Fibroblast of lung (primary cell): Measurements from ENCODE around the gene DISP2. TPM values are rescaled to one million over a fixed set of nuclear protein-coding genes. Genes with fewer than 3 reads are reported as not detected.

Source experiments
- DNase-seq, 2 donors: peaks; one replicate each; pipeline versions ENCODE4 v3.0.0 to v3.0.0-alpha.2; 2010; ENCODE audit warnings: low read depth in 2 of 2
- H2AFZ ChIP-seq: 2 replicates; pipeline ENCODE4 v1.5.1; 2012; ENCODE audit warnings: low read length, control low read depth, inconsistent platforms
- H3K27ac ChIP-seq: 2 replicates; pipeline ENCODE4 v1.5.1; 2011; ENCODE audit warnings: low read length, control low read depth; ENCODE audit not compliant: insufficient read depth
- H3K27me3 ChIP-seq: 2 replicates; pipeline ENCODE4 v1.5.1; 2011; ENCODE audit warnings: mild to moderate bottlenecking, low read length; ENCODE audit not compliant: control insufficient read depth, insufficient read depth
- H3K36me3 ChIP-seq: 2 replicates; pipeline ENCODE4 v1.5.1; 2011; ENCODE audit warnings: low read length; ENCODE audit not compliant: control insufficient read depth, insufficient read depth
- H3K4me1 ChIP-seq: 2 replicates; pipeline ENCODE4 v1.5.1; 2011; ENCODE audit warnings: low read length; ENCODE audit not compliant: control insufficient read depth, insufficient read depth; ENCODE audit errors: extremely low read depth
- H3K4me2 ChIP-seq: 2 replicates; pipeline ENCODE4 v1.5.1; 2011; ENCODE audit warnings: low read length, control low read depth; ENCODE audit not compliant: insufficient read depth; ENCODE audit errors: extremely low read depth
- H3K4me3 ChIP-seq, 4 experiments: fragments of 200-600 bp in 1 of 4; sonication (generic) in 1 of 4; replicated peaks in 1 of 4; 2 replicates each; pipeline ENCODE4 v1.5.1; 2011 to 2016; ENCODE audit warnings: low read length in 4 of 4, low read depth in 3 of 4, mild to moderate bottlenecking in 3 of 4, control low read depth in 2 of 4, inconsistent platforms in 1 of 4, mixed read lengths in 1 of 4; ENCODE audit not compliant: insufficient read depth in 1 of 4; ENCODE audit errors: control extremely low read depth in 1 of 4
- H3K79me2 ChIP-seq: 2 replicates; pipeline ENCODE4 v1.5.1; 2012; ENCODE audit warnings: mild to moderate bottlenecking, low read length, inconsistent platforms; ENCODE audit not compliant: control insufficient read depth, insufficient read depth
- H3K9ac ChIP-seq: 2 replicates; pipeline ENCODE4 v1.5.1; 2011; ENCODE audit warnings: mild to moderate bottlenecking, low read length, control low read depth; ENCODE audit not compliant: insufficient read depth
- H3K9me3 ChIP-seq: 2 replicates; pipeline ENCODE4 v1.5.1; 2012; ENCODE audit warnings: low read depth, low read length; ENCODE audit not compliant: control insufficient read depth, insufficient read depth
- H4K20me1 ChIP-seq: 2 replicates; pipeline ENCODE4 v1.5.1; 2011; ENCODE audit warnings: low read length; ENCODE audit not compliant: control insufficient read depth, insufficient read depth; ENCODE audit errors: extremely low read depth
- EZH2 ChIP-seq: IDR thresholded peaks from 2 replicates; pipeline ENCODE4 v1.5.1; 2012; ENCODE audit warnings: low read length, control low read depth, mild to moderate bottlenecking; ENCODE audit errors: missing control alignments
- polyA plus RNA-seq, 2 donors: library from polyadenylated mRNA; depleted of rRNA in 1 of 2; stranded (reverse) in 1 of 2; unstranded in 1 of 2; fragments of >200 nt; gene quantifications; 2 replicates each; pipeline ENCODE4 v1.2.1, GENCODE V29; 2011 to 2012; ENCODE audit warnings: missing spikeins in 1 of 2
- total RNA-seq: library from RNA; depleted of rRNA; stranded (reverse); fragments of >200 nt; gene quantifications from 2 replicates; pipeline ENCODE4 v1.2.1, GENCODE V29; 2014
- TF ChIP-seq, protein P1 (sequence below), 2 donors: IDR thresholded peaks in 1 of 2; conservative IDR thresholded peaks in 1 of 2; 1 replicate in 1 of 2; 2 replicates in 1 of 2; pipeline ENCODE4 v1.5.1; 2011 to 2012; ENCODE audit warnings: low read length in 2 of 2, control low read depth in 1 of 2, inconsistent platforms in 1 of 2, low read depth in 1 of 2, mild to moderate bottlenecking in 1 of 2

Gene DISP2
- total and polyA plus RNA-seq, 2 donors (not counting 1 experiment from before 2014, with no cell fraction given): under 0.01 to 0.11 TPM

DNA sequence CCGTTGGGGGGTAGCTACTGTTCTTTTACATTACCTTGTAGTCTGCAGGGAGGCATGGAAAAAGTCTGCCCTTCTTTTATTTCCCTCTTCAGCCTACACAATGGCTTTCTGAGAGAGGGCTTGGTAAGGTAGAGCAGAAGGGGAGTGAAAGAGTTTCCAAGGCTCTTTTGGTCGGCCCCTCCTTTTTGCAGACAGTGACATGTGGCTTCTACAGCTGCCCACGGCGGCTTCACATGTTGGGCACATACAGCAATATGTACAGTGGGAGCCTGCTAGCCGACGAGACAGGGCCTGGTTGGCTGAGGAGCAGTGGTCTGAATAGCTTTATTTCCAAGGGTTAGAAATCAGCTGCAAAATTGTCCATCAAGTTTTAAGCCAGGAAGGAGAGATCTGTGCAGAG, 30.6 kb upstream of the DISP2 start:
- no peak for DNase-seq
- no peaks in the 10 kb centered on the region for H3K9me3 ChIP-seq
- no peaks in the 10 kb centered on the region for H4K20me1 ChIP-seq
- H3K27ac ChIP-seq: no peak overlapping the region
- H3K4me1 ChIP-seq: peaks cover 10% of the 10 kb centered on the region
- peaks cover 4% of the 10 kb centered on the region for H3K79me2 ChIP-seq
- H2AFZ ChIP-seq: no peak overlapping the region
- H3K9ac ChIP-seq: no peak overlapping the region
- TF ChIP-seq, protein P1, sequence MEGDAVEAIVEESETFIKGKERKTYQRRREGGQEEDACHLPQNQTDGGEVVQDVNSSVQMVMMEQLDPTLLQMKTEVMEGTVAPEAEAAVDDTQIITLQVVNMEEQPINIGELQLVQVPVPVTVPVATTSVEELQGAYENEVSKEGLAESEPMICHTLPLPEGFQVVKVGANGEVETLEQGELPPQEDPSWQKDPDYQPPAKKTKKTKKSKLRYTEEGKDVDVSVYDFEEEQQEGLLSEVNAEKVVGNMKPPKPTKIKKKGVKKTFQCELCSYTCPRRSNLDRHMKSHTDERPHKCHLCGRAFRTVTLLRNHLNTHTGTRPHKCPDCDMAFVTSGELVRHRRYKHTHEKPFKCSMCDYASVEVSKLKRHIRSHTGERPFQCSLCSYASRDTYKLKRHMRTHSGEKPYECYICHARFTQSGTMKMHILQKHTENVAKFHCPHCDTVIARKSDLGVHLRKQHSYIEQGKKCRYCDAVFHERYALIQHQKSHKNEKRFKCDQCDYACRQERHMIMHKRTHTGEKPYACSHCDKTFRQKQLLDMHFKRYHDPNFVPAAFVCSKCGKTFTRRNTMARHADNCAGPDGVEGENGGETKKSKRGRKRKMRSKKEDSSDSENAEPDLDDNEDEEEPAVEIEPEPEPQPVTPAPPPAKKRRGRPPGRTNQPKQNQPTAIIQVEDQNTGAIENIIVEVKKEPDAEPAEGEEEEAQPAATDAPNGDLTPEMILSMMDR (conservative IDR thresholded peaks at IDR 0.05 in 1 of 2, IDR thresholded peaks at IDR 0.05 in 1 of 2; ENCODE audit: low read depth in 1 of 2, low read length in 2 of 2): no peak
- no peak for TF ChIP-seq EZH2
- H3K36me3 ChIP-seq: no peaks in the 10 kb centered on the region
- no peak overlapping the region for H3K4me3 ChIP-seq
- H3K27me3 ChIP-seq: no peaks in the 10 kb centered on the region
- no peak overlapping the region for H3K4me2 ChIP-seq

DNA sequence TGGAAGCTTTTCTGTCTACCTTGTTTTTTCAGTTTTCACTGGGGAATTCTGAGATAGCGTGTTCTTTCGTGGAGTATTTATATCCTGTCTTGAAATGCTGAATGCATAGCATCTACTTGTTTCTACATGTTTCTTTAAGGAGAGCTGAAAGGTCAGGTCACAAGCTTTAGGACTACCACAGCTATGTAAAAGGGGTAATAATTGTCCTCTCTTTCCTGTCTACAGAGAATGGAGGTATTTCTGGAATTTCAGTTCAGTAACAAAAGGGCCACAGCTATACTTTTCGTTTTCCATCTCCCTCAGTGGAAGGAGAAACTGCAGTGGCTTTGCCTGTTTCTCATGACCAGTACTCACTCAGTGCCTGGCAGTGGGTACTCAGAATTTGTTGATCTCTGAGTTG, 29.8 kb upstream of the DISP2 start:
- H3K9ac ChIP-seq: no peak overlapping the region
- no peak overlapping the region for H3K4me2 ChIP-seq
- H2AFZ ChIP-seq: no peak overlapping the region
- H3K27ac ChIP-seq: no peak overlapping the region
- no peak for TF ChIP-seq EZH2
- TF ChIP-seq, protein P1 (conservative IDR thresholded peaks at IDR 0.05 in 1 of 2, IDR thresholded peaks at IDR 0.05 in 1 of 2; ENCODE audit: low read depth in 1 of 2, low read length in 2 of 2): no peak
- no peaks in the 10 kb centered on the region for H4K20me1 ChIP-seq
- peak in 1 of 2 donors; percentile 76 for DNase-seq
- H3K4me1 ChIP-seq: peaks cover 6% of the 10 kb centered on the region
- H3K36me3 ChIP-seq: no peaks in the 10 kb centered on the region
- H3K9me3 ChIP-seq: no peaks in the 10 kb centered on the region
- H3K27me3 ChIP-seq: no peaks in the 10 kb centered on the region
- no peak overlapping the region for H3K4me3 ChIP-seq
- peaks cover 4% of the 10 kb centered on the region for H3K79me2 ChIP-seq

DNA sequence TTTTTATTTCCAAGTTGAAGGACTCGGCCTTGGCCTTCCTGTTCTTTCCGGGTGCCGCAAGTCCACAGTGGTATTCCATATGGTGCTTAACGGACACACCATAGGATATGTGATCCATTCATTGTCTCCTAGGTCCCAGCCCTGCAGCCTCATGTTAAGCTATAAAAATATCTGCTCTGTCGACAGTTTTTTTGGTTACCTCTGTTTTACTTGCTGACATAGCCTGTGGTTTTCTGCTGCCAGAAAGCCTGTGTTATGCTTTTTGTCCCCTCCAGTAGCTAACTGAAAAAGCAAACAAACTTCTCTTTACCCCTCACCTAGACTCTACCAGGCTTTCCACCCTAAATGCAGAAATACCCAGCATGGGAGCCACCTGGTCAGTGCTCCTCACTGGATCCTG, 29.3 kb upstream of the DISP2 start:
- Histone ChIP-seq H3K79me2 (peaks cover 4% of the 10 kb centered on the region), H3K4me1 (peaks cover 8% of the 10 kb centered on the region), H3K4me3 (no peak overlapping the region), H3K9me3 (no peaks in the 10 kb centered on the region), H4K20me1 (no peaks in the 10 kb centered on the region), H3K9ac (no peak overlapping the region), H3K27me3 (no peaks in the 10 kb centered on the region), H3K36me3 (no peaks in the 10 kb centered on the region), H3K27ac (no peak overlapping the region), H2AFZ (no peak overlapping the region), H3K4me2 (no peak overlapping the region)
- no peak for TF ChIP-seq EZH2
- no peak for DNase-seq
